HG03103 (cell line): ENCODE results near the gene APLN.

Experiments
- ATAC-seq: cut with Tn5 transposase; IDR thresholded peaks from one replicate; pipeline ENCODE4 v1.9.1; 2021; ENCODE audit warnings: low read depth; ENCODE audit not compliant: unreplicated experiment

Gene APLN

GRCh38 chrX:129600981-129601424, 53.8 kb downstream of the APLN start:
- ATAC-seq: no peak

DNA sequence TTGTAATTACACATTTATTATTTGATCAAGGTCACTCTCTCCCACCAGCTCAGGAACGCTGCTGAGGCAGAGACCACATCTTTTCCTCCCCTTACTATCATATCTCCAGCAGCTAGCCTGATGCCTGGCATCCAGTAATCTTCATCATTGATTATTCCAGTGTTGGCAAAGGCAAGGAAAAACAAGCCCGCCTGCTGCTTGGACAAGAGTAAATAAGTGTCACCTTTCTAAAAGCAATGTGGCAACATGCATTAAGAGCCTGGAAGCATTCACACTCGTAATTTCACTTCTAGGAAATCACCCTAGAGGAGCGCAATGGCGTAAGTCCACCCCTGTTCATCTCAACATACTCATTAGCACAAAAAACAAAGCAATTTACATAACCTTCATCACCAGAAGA, 54.8 kb downstream of the APLN start:
- ATAC-seq: no peak

GRCh38 chrX:129599499-129599898, 55.3 kb downstream of the APLN start:
- no peak for ATAC-seq

GRCh38 chrX:129597905-129598304, 56.9 kb downstream of the APLN start:
- no peak for ATAC-seq

- no peak for ATAC-seq
Observed at GRCh38 chrX:129596077-129596476, 58.7 kb downstream of the APLN start.
